GM12864 (cell line): ENCODE results near the gene UNC13C.

Experiments
- DNase-seq: peaks from one replicate; pipeline ENCODE4 v3.0.0-alpha.2; 2011; ENCODE audit warnings: low read depth
- H3K4me3 ChIP-seq: 2 replicates; pipeline ENCODE4 v1.5.1; 2011; ENCODE audit warnings: mild to moderate bottlenecking, low read depth, low read length, control low read depth
- CTCF ChIP-seq: IDR thresholded peaks from 2 replicates; pipeline ENCODE4 v1.5.1; 2011; ENCODE audit warnings: low read depth, mild to moderate bottlenecking, moderate library complexity, low read length, control low read depth, inconsistent platforms; ENCODE audit errors: missing control alignments

The UNC13C gene

GRCh38 chr15:54594115-54594514 is 615.9 kb downstream of the UNC13C start:
- DNase-seq, result no peak

GRCh38 chr15:54599386-54599785 is 621.1 kb downstream of the UNC13C start:
- TF ChIP-seq CTCF, result no peak
- no peak for DNase-seq
- no peak overlapping the region for H3K4me3 ChIP-seq

More at GRCh38 chr15:54594115-54594514, 615.9 kb downstream of the UNC13C start:
- no peak overlapping the region for H3K4me3 ChIP-seq
- TF ChIP-seq CTCF, result no peak

- no peak overlapping the region for H3K4me3 ChIP-seq
- no peak for DNase-seq
- no peak for TF ChIP-seq CTCF
Measured at GRCh38 chr15:54605043-54605442, 626.8 kb downstream of the UNC13C start.

GRCh38 chr15:54605556-54605955 is 627.3 kb downstream of the UNC13C start:
- TF ChIP-seq CTCF, result no peak
- no peak for DNase-seq
- no peak overlapping the region for H3K4me3 ChIP-seq

GRCh38 chr15:54608876-54609835 is 630.9 kb downstream of the UNC13C start:
- no peak for TF ChIP-seq CTCF
- DNase-seq, result no peak
- no peak overlapping the region for H3K4me3 ChIP-seq

- H3K4me3 ChIP-seq, result no peak overlapping the region
- DNase-seq, result no peak
- no peak for TF ChIP-seq CTCF
Measured at GRCh38 chr15:54618120-54618519, 639.9 kb downstream of the UNC13C start.
